ENCODE results near the gene SLC2A9.

Gene SLC2A9

DNA sequence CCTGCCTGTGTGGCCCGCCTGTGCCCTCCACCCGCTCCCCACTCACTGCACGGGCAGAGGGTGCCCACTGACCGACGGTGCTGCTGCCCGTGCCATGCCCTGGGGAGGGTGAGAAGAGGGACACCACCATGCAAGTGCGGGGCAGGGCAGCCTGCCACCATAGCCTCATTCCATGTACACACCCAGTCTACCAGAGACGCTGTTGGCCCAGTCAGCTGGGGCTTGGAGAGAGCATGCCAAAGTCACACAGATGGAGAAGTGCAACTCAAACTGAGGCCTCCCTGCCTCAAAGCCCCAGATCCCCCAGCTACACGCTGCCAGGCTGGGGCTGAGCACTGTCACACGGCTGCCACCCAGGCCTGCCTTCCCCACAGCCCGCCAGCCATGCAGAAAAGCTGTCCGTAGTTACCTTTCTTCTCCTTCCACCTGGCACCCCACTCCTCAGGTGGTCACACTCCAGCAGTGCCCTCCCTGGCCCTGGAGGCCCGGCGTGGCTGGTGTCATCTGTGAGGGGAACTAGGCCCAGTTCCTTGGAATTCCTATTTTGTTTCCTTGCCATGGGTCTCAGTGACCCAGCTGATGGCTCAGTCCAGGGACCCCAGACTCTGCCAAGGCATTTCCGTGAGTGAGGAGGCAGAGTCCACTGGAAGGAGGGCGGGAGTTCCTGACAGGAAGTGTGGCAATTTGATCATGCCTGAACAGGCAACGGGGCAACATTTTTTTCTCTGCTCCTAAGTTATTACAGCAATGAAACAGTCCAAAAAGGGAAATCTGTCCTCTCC, at the start of gene SLC2A9:
SLC2A9 (minus strand) TSS at position 627 of the 782 bp plus-strand sequence; CDS start at position 559, 68 bp downstream.
- in situ Hi-C loops (cut with MboI; ENCODE audit: low sequenced_read_pairs): no loop called here

- in situ Hi-C loops (cut with MboI; ENCODE audit: low sequenced_read_pairs): no loop called here
Observed at GRCh38 chr4:10069075-10069642, 47.9 kb upstream of the SLC2A9 start.

- in situ Hi-C loops (cut with MboI; ENCODE audit: low sequenced_read_pairs): no loop called here
Observed at GRCh38 chr4:10066670-10067651, 45.7 kb upstream of the SLC2A9 start.

- in situ Hi-C loops (cut with MboI; ENCODE audit: low sequenced_read_pairs): no loop called here
Observed at GRCh38 chr4:10066206-10066605, 44.9 kb upstream of the SLC2A9 start.

DNA sequence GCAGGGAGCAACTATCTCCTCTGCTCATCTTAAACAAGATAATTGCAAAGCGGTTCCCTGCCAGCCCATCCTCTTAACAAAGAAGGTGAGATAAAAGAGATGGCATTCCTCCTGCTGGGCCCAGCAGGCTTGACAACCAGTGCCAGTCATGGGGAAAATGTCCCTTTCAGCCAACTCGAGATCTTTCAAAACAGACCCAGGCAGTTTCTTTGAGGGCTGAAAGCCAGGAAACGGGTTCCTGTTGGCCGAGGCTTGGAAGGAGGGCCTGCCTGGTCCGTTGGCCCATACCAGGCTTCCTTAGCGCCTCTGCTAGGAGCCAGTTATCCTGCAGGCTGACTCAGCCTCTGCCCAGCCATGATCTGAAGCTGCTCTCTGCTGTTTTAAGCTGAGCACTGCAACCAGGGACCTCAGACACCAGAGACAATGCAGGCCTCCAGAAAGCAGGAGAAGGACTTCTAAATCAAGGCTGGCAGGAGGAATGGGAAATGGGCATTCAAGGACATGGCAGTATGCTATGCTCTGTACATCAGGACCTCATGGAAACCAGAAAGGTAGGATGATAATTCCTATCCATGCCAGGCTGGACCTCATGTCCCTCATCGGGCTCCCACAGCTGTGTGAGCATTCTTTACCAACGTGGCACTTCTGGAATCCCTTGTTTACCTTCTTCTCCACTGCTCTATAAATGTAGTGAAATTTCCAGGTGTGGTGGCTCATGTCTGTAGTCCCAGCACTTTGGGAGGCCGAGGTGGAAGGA, 42.4 kb upstream of the SLC2A9 start:
- in situ Hi-C loops (cut with MboI; ENCODE audit: low sequenced_read_pairs): no loop called here

- in situ Hi-C loops (cut with MboI; ENCODE audit: low sequenced_read_pairs): no loop called here
Observed at GRCh38 chr4:10061650-10062415, 40.5 kb upstream of the SLC2A9 start.

- in situ Hi-C loops (cut with MboI; ENCODE audit: low sequenced_read_pairs): no loop called here
Observed at GRCh38 chr4:10058371-10058770, 37.1 kb upstream of the SLC2A9 start.

- in situ Hi-C loops (cut with MboI; ENCODE audit: low sequenced_read_pairs): no loop called here
Observed at GRCh38 chr4:10057023-10057395, 35.7 kb upstream of the SLC2A9 start.

DNA sequence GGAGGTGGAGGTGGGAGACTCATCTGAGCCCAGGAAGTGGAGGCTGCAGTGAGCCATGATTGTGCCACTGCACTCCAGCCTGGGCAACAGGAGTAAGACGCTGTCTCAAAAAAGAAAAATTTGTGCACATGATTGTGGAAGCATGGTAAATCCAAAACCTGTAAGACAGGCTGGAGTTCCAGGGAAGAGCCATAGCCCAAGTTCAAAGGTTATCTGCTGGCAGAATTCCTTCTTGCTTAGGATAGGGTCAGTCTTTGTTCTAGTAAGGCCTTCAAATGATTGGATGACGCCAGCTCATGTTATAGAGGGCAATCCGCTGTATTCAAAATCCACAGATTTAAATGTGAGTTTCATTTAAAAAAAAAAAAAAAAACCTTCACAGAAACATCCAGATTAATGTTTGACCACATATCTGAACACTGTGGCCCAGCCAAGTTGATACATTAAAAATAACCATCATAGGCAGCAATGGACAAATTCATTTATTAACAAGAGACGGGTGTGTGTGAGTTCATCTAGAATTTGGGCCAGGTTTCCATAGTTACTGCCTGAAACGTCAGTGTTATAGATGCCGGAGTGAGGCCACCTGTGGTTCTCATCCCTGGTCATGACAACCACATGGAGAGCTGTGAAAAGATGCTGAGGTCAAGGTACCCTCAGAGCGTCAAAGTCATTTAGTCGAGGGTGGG, 35.2 kb upstream of the SLC2A9 start:
- in situ Hi-C loops (cut with MboI; ENCODE audit: low sequenced_read_pairs): no loop called here

DNA sequence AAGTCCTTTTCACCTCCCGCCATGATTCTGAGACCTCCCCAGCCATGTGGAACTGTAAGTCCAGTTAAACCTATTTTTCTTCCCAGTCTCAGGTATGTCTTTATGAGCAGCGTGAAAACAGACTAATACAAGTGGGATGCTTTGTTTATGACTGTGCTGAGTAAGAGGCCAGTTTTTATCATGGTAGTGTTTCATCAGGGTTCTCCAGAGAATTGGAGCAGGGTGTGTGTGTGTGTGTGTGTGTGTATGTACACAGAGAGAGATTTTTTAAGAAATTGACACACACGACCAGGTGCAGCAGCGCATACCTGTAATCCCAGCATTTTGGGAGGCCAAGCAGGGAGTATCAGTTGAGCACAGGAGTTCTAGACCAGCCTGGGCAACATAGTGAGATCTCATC, 34.6 kb upstream of the SLC2A9 start:
- in situ Hi-C loops (cut with MboI; ENCODE audit: low sequenced_read_pairs): no loop called here

DNA sequence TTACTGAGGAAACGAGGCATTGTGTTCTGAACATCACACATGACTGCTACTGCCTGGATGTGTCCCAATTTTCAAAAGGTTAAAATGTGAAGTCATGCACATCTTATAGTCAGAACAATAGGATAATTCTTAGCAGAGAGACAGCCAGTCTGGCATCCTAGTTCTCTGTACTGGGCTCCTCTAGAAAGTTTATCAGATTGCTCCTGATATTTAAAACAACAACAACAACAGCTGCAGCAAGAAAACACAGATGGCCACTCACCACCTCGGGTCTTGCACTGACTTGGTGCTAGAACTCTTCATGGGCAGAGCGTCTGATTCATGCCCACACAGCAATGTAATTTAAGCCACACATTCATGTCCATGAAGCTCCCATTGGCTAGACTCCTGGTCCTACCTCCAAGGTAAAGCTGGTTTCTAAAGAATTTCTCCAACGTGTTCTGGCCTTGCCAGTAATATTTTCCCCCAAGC, 33.3 kb upstream of the SLC2A9 start:
- in situ Hi-C loops (cut with MboI; ENCODE audit: low sequenced_read_pairs): no loop called here

DNA sequence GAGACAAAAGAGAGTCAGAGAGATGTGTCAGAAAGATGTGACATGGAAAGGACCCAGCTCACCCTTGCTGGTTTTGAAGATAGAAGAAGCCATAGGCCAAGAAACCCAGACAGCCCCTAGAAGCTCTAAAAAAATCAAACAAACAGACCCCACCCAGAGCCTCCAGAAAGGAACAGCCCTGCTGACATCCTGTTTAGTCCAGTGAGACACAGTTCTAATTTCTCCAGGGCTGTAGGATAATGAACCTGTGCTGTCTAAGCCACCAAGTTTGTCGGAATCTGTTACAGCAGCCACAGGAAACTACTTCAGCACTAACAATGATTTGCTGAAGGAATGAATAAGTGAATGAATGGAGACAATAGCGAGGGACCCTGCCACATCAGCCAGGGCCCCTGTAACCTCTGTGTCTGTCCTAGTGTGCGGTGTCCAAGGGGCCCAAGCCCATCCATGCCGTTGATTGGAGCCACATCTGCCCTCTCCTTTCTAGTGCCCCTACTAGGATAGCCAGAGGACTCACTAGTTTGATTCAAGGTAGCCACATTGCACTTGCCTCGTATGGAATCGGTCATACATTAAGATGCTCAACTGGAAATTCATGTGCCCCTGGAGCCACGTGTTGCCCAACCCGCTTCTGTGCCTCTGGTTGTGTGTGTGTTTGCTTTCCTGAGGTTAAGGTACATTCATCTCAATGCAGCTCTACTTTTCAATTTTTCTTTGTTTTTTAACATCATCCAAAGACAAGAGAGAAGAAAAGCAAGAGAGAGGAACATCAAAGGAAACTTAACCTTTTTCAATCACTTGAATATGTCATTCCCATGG, 32.5 kb upstream of the SLC2A9 start:
- in situ Hi-C loops (cut with MboI; ENCODE audit: low sequenced_read_pairs): no loop called here

- in situ Hi-C loops (cut with MboI; ENCODE audit: low sequenced_read_pairs): no loop called here
Observed at GRCh38 chr4:10051517-10052135, 30.3 kb upstream of the SLC2A9 start.

GRCh38 chr4:10050721-10051120, 29.4 kb upstream of the SLC2A9 start:
- in situ Hi-C loops (cut with MboI; ENCODE audit: low sequenced_read_pairs): no loop called here

- in situ Hi-C loops (cut with MboI; ENCODE audit: low sequenced_read_pairs): no loop called here
Observed at GRCh38 chr4:10050261-10050661, 29.0 kb upstream of the SLC2A9 start.

- in situ Hi-C loops (cut with MboI; ENCODE audit: low sequenced_read_pairs): no loop called here
Observed at GRCh38 chr4:10048941-10049697, 27.8 kb upstream of the SLC2A9 start.

DNA sequence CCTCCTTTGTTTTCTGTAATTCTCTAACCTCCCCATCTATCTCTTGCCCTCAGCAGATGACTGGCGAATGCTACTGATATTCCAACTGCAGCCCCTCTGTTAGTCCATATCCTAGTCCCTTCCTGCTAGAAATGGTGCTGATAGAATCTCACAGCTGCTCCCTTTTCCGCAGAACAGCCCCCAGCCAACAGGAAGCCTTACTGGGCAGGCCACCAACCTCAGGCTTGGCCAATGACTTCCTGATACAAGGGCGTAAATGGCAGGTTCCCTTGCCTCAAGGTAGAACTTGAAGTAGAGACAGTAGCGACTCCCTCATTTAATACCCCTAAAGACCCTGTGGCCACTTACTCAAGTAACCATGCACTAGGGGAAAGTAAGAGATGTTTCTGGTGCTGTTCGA, 26.7 kb upstream of the SLC2A9 start:
- in situ Hi-C loops (cut with MboI; ENCODE audit: low sequenced_read_pairs): no loop called here
